Measurements from ENCODE around the gene ZNF326. TPM values are rescaled to one million over a fixed set of nuclear protein-coding genes. Genes with fewer than 3 reads are reported as not detected.

Gene ZNF326
- 10 to 100 TPM; 16.4 to 41.3 (median 16.8) TPM for total RNA-seq
- 12.8 TPM for total RNA-seq (2013)
- total RNA-seq, result 30.4 to 74.0 (median 47.4) reads per million in 29 experiments

- Mint-ChIP-seq H3K4me1 (peaks cover 39 to 47% (median 44%) of the 10 kb centered on the region in 3 donors), H3K9me3 (no peaks in the 10 kb centered on the region), H3K27ac (peak within 1 kb of the TSS; percentile 90 to 96), H3K27me3 (peaks cover 0 to 9% of the 10 kb centered on the region in 2 donors), H3K36me3 (peaks cover 12% of the 10 kb centered on the region), H3K4me3 (peak within 1 kb of the TSS; percentile 96 to 98 (median 97))
- peak; percentile 77 to 95 (median 89) for DNase-seq
- H3K27ac ChIP-seq (ENCODE audit: low read length), result peak within 1 kb of the TSS; percentile 74
- CTCF ChIA-PET, result interaction anchor here (0.6 kb wide), 2 partner anchors 20 to 26 kb away, joined by 3 read pairs; no protein-coding TSS in a partner anchor
- peaks cover 10 to 15% of the 10 kb centered on the region in 2 experiments for H3K4me1 ChIP-seq (ENCODE audit: control insufficient read depth in 1 of 2, extremely low read depth in 1 of 2, insufficient read depth in 2 of 2, low read length in 2 of 2)
- peak; percentile 97 to 98 (median 97) for ATAC-seq (replicated peaks in 1 of 4)
- POLR2A ChIA-PET, result interaction anchor here in 1 of 2 donors (0.5 kb wide), 1 partner anchor 1113 kb away, joined by 9 read pairs; no protein-coding TSS in a partner anchor
- peak within 1 kb of the TSS; percentile 78 to 95 for H3K4me3 ChIP-seq (ENCODE audit: control insufficient read depth in 1 of 2, extremely low read depth in 1 of 2, low read length in 1 of 2)
- no peaks in the 10 kb centered on the region for H3K9me3 ChIP-seq
- H3K27me3 ChIP-seq (replicated peaks in 1 of 2; ENCODE audit: control insufficient read depth in 2 of 2, extremely low read depth in 1 of 2, insufficient read depth in 2 of 2, low read length in 1 of 2), result peaks cover 0 to 5% of the 10 kb centered on the region in 2 experiments
- no peaks in the 10 kb centered on the region for H3K36me3 ChIP-seq (ENCODE audit: control insufficient read depth in 2 of 2, extremely low read depth in 1 of 2, insufficient read depth in 1 of 2, low read length in 1 of 2)
- under 1% methylated on average over 79 of the region's 88 CpGs for WGBS (ENCODE audit: insufficient coverage)
These were observed at the start of gene ZNF326 for GRCh38 chr1:89994805-89995597. TSS of gene ZNF326 (plus strand) at chr1:89995110. CDS start at chr1:89995258, 148 bp downstream.

GRCh38 chr1:89945852-89946476 is 48.9 kb upstream of the ZNF326 start:
- Histone ChIP-seq H3K27me3 (replicated peaks in 1 of 2; ENCODE audit: control insufficient read depth in 2 of 2, extremely low read depth in 1 of 2, insufficient read depth in 2 of 2, low read length in 1 of 2) (no peaks in the 10 kb centered on the region), H3K9me3 (no peaks in the 10 kb centered on the region), H3K27ac (ENCODE audit: low read length) (no peak overlapping the region), H3K36me3 (ENCODE audit: control insufficient read depth in 2 of 2, extremely low read depth in 1 of 2, insufficient read depth in 1 of 2, low read length in 1 of 2) (no peaks in the 10 kb centered on the region), H3K4me1 (ENCODE audit: control insufficient read depth in 1 of 2, extremely low read depth in 1 of 2, insufficient read depth in 2 of 2, low read length in 2 of 2) (no peaks in the 10 kb centered on the region), H3K4me3 (ENCODE audit: control insufficient read depth in 1 of 2, extremely low read depth in 1 of 2, low read length in 1 of 2) (no peak overlapping the region)
- Mint-ChIP-seq H3K4me3 (no peak overlapping the region), H3K27ac (no peak overlapping the region), H3K36me3 (no peaks in the 10 kb centered on the region), H3K4me1 (no peaks in the 10 kb centered on the region), H3K27me3 (no peaks in the 10 kb centered on the region), H3K9me3 (no peaks in the 10 kb centered on the region)
- no peak for DNase-seq
- ChIA-PET CTCF (interaction anchor here (0.6 kb wide), 2 partner anchors 147 to 641 kb away, joined by 3 read pairs; no protein-coding TSS in a partner anchor), POLR2A (no interaction called here)
- WGBS (ENCODE audit: insufficient coverage), result 76% methylated on average over 3 of the region's 5 CpGs
- no peak for ATAC-seq (replicated peaks in 1 of 4)

GRCh38 chr1:89946532-89946931 is 48.4 kb upstream of the ZNF326 start:
- no CpG with 5 or more reads among the region's 1 CpG for WGBS (ENCODE audit: insufficient coverage)
- Histone ChIP-seq H3K27ac (ENCODE audit: low read length) (no peak overlapping the region), H3K4me3 (ENCODE audit: control insufficient read depth in 1 of 2, extremely low read depth in 1 of 2, low read length in 1 of 2) (no peak overlapping the region), H3K4me1 (ENCODE audit: control insufficient read depth in 1 of 2, extremely low read depth in 1 of 2, insufficient read depth in 2 of 2, low read length in 2 of 2) (no peaks in the 10 kb centered on the region), H3K9me3 (no peaks in the 10 kb centered on the region), H3K36me3 (ENCODE audit: control insufficient read depth in 2 of 2, extremely low read depth in 1 of 2, insufficient read depth in 1 of 2, low read length in 1 of 2) (no peaks in the 10 kb centered on the region), H3K27me3 (replicated peaks in 1 of 2; ENCODE audit: control insufficient read depth in 2 of 2, extremely low read depth in 1 of 2, insufficient read depth in 2 of 2, low read length in 1 of 2) (no peaks in the 10 kb centered on the region)
- ChIA-PET POLR2A (interaction anchor here in 1 of 2 donors (0.5 kb wide), 1 partner anchor 675 kb away, joined by 3 read pairs; no protein-coding TSS in a partner anchor), CTCF (no interaction called here)
- Mint-ChIP-seq H3K36me3 (no peaks in the 10 kb centered on the region), H3K27ac (no peak overlapping the region), H3K4me3 (no peak overlapping the region), H3K9me3 (no peaks in the 10 kb centered on the region), H3K27me3 (no peaks in the 10 kb centered on the region), H3K4me1 (no peaks in the 10 kb centered on the region)
- ATAC-seq (replicated peaks in 1 of 4), result no peak
- no peak for DNase-seq

- no peaks in the 10 kb centered on the region for H3K36me3 Mint-ChIP-seq
- Histone ChIP-seq H3K9me3 (no peaks in the 10 kb centered on the region), H3K4me3 (ENCODE audit: control insufficient read depth in 1 of 2, extremely low read depth in 1 of 2, low read length in 1 of 2) (no peak overlapping the region), H3K27ac (ENCODE audit: low read length) (no peak overlapping the region), H3K36me3 (ENCODE audit: control insufficient read depth in 2 of 2, extremely low read depth in 1 of 2, insufficient read depth in 1 of 2, low read length in 1 of 2) (no peaks in the 10 kb centered on the region), H3K27me3 (replicated peaks in 1 of 2; ENCODE audit: control insufficient read depth in 2 of 2, extremely low read depth in 1 of 2, insufficient read depth in 2 of 2, low read length in 1 of 2) (no peaks in the 10 kb centered on the region), H3K4me1 (ENCODE audit: control insufficient read depth in 1 of 2, extremely low read depth in 1 of 2, insufficient read depth in 2 of 2, low read length in 2 of 2) (no peaks in the 10 kb centered on the region)
- H3K27ac Mint-ChIP-seq, result no peak overlapping the region
- POLR2A ChIA-PET, result no interaction called here
- DNase-seq (no peak), ATAC-seq (replicated peaks in 1 of 4) (no peak)
- no peak overlapping the region for H3K4me3 Mint-ChIP-seq
- WGBS (ENCODE audit: insufficient coverage), result 83% methylated on average over 1 of the region's 6 CpGs
- no peaks in the 10 kb centered on the region for H3K9me3 Mint-ChIP-seq
- CTCF ChIA-PET, result no interaction called here
- no peaks in the 10 kb centered on the region for H3K27me3 Mint-ChIP-seq
- peaks cover 0 to 6% (median 6%) of the 10 kb centered on the region in 3 donors for H3K4me1 Mint-ChIP-seq
These were observed 46.1 kb upstream of the ZNF326 start for GRCh38 chr1:89948722-89949345.

- H3K9me3 ChIP-seq, result no peaks in the 10 kb centered on the region
- no peaks in the 10 kb centered on the region for H3K9me3 Mint-ChIP-seq
- no peaks in the 10 kb centered on the region for H3K36me3 ChIP-seq (ENCODE audit: control insufficient read depth in 2 of 2, extremely low read depth in 1 of 2, insufficient read depth in 1 of 2, low read length in 1 of 2)
- no peaks in the 10 kb centered on the region for H3K4me1 ChIP-seq (ENCODE audit: control insufficient read depth in 1 of 2, extremely low read depth in 1 of 2, insufficient read depth in 2 of 2, low read length in 2 of 2)
- no CpG with 5 or more reads among the region's 1 CpG for WGBS (ENCODE audit: insufficient coverage)
- H3K4me3 ChIP-seq (ENCODE audit: control insufficient read depth in 1 of 2, extremely low read depth in 1 of 2, low read length in 1 of 2), result no peak overlapping the region
- no peak overlapping the region for H3K27ac ChIP-seq (ENCODE audit: low read length)
- H3K4me1 Mint-ChIP-seq, result peaks cover 0 to 9% (median 8%) of the 10 kb centered on the region in 3 donors
- H3K27ac Mint-ChIP-seq, result no peak overlapping the region
- H3K4me3 Mint-ChIP-seq, result no peak overlapping the region
- H3K27me3 Mint-ChIP-seq, result no peaks in the 10 kb centered on the region
- no peak for ATAC-seq (replicated peaks in 1 of 4)
- no peak for DNase-seq
- CTCF ChIA-PET, result interaction anchor here in 1 of 2 donors (0.6 kb wide), 1 partner anchor 258 kb away, joined by 3 read pairs; no protein-coding TSS in a partner anchor
- no peaks in the 10 kb centered on the region for H3K36me3 Mint-ChIP-seq
- POLR2A ChIA-PET, result interaction anchor here in 1 of 2 donors (0.6 kb wide), 1 partner anchor 1954 kb away, joined by 3 read pairs; no protein-coding TSS in a partner anchor
- no peaks in the 10 kb centered on the region for H3K27me3 ChIP-seq (replicated peaks in 1 of 2; ENCODE audit: control insufficient read depth in 2 of 2, extremely low read depth in 1 of 2, insufficient read depth in 2 of 2, low read length in 1 of 2)
These were observed 44.8 kb upstream of the ZNF326 start for GRCh38 chr1:89949991-89950624.

- Histone ChIP-seq H3K4me3 (ENCODE audit: control insufficient read depth in 1 of 2, extremely low read depth in 1 of 2, low read length in 1 of 2) (no peak overlapping the region), H3K27ac (ENCODE audit: low read length) (no peak overlapping the region), H3K9me3 (no peaks in the 10 kb centered on the region), H3K4me1 (ENCODE audit: control insufficient read depth in 1 of 2, extremely low read depth in 1 of 2, insufficient read depth in 2 of 2, low read length in 2 of 2) (no peaks in the 10 kb centered on the region), H3K27me3 (replicated peaks in 1 of 2; ENCODE audit: control insufficient read depth in 2 of 2, extremely low read depth in 1 of 2, insufficient read depth in 2 of 2, low read length in 1 of 2) (no peaks in the 10 kb centered on the region), H3K36me3 (ENCODE audit: control insufficient read depth in 2 of 2, extremely low read depth in 1 of 2, insufficient read depth in 1 of 2, low read length in 1 of 2) (no peaks in the 10 kb centered on the region)
- ChIA-PET CTCF (interaction anchor here in 1 of 2 donors (0.5 to 0.6 kb wide), 3 partner anchors 168 to 371 kb away, joined by 3 to 4 read pairs (median 3); no protein-coding TSS in a partner anchor), POLR2A (no interaction called here)
- Mint-ChIP-seq H3K27me3 (no peaks in the 10 kb centered on the region), H3K36me3 (no peaks in the 10 kb centered on the region), H3K27ac (no peak overlapping the region), H3K4me1 (peaks cover 0 to 10% (median 8%) of the 10 kb centered on the region in 3 donors), H3K4me3 (no peak overlapping the region), H3K9me3 (no peaks in the 10 kb centered on the region)
- no peak for DNase-seq
- WGBS (ENCODE audit: insufficient coverage), result no CpG with 5 or more reads among the region's 2 CpGs
- ATAC-seq (replicated peaks in 1 of 4), result no peak
These were observed 44.2 kb upstream of the ZNF326 start for GRCh38 chr1:89950703-89951102.
